ENCODE results near the gene CORO2B.

Gene CORO2B

DNA sequence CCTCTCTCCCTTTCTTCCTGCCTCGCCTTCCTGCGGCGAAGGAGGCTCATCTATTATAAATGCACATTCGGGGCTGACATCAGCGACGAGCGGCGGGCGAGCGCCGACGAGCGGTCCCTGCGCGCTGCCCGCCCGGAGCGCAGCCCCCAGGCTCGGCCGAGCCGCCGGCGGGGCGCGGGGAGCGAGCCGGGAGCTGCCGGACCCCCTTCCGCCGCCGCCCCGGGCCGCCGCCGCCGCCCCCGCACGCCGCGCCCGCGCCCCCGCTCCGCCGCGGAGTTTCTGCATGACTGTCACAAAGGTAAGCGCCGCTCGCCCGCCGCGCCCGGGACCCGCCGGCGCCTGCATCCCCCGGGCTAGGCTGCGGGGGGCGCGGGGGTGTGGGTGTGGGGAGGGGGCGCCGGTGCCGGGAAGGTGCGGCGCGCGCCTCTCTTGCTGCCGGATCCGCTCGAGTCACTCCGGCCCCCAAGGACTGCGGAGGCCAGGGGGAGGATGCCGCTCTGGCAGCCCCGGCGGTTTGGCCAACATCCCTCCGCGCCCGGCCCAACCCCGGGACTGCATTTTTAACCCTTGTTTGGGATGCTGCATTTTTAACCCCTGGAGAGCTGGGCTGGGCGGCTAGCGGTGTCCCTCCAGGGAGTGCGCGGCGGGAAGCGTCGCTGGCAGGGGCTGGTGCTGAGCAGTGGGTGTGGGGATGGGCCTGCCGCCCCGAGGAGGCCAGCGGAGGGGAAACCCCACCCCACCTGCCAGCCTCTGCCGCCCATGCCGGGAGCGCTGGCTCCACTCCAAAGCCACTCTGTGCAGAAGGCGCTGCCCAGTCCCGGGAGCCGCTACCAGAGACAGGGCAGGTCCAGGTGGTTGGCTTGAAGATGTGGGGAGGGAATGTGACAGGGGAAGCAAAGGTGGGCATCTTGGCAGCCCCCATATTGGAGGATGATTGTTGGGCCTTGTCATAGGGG is at the start of gene CORO2B:
Gene CORO2B, plus strand, starts transcription at position 14 of the 956 bp plus-strand sequence. Its CDS starts 270 bp downstream, at position 284.
- DNase-seq (ENCODE audit: low read depth in 2 of 2, low spot score in 1 of 2) = no peak

DNA sequence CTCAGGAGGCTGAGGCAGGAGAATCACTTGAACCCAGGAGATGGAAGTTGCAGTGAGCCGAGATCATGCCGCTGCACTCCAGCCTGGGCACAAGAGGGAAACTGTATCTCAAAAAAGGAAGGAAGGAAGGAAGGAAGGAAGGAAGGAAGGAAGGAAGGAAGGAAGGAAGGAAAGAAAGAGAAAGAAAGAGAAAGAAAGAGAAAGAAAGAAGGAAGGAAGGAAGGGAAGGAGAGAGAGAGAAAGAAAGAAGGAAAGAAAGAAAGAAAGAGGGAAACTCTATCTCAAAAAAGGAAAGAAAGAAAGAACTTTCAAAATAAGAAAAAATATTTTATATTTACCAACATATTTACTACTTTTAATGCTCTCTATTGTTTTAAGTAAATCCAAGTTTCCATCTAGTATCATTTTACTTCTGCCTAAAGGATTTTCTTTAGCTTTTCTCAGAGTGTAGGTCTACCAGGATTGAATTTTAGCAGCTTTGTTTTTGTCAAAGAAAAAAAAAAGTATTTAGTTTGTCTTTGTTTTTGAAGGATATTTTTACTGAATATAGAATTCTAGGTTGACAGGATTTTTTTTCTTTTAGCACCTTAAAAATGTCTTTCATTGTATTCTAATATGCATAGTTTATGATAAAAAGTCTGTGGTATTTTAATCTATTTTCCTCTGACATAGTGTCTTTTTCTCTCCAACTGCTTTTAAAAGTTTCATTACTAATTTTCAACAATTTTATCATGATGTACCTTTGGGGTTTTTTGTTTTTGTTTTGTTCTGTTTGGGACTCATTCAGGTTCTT is 47.2 kb upstream of the CORO2B start:
- DNase-seq (ENCODE audit: low read depth in 2 of 2, low spot score in 1 of 2) = no peak

DNA sequence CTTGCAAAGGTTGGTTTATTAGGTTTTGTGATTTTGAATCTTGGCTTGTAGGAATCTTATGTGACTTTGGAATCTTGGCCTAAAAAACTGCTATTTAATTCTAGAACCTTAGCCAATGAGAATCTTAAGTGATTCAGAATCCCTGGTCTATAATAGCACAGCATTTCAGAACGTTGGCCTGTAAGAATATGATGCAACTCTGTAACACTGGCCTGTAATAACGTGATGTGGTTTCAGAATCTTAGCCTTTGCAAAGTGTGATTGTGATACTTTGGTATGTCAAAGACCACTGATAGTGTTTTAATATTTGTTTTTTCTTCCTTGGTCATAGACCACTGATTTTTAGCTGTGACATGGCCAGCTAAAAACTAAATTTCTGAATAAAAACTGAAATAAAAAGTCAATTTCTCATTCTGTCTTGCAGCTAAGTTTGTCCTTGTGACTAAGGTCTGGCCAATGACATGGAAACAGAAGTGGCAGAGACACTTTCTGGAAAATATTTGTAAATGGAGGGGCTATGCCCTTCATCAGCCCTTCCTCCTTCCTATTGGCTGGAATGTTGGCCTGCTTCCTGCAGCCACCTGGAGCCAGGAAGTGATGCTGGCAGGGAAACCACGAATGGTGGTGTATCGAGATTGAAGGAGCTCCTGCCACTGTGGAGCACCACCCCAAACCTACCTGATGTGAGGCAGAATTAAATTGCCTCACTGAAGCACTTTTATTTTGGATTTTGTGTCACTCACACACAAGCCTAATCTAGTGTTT is 42.3 kb upstream of the CORO2B start:
- no peak for DNase-seq (ENCODE audit: low read depth in 2 of 2, low spot score in 1 of 2)

DNA sequence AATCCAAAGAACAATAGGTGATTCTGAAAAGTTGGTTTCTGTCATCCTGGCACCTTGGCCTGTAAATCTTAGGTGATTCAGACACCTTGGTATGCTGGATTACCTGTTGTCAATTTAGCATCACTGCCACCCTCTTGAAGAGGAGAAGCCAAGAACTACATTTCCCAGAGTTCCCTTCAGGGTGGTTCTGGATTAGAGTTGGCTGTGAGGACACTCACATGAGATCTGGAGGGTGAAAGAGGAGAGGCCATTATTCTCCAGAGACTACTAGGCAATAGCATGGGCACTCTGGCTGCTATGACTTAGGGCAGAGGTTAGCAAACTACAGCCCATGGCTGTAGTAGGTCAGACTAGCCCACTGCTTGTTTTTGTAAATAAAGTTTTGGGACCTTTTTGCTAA is 41.7 kb upstream of the CORO2B start:
- no peak for DNase-seq (ENCODE audit: low read depth in 2 of 2, low spot score in 1 of 2)

- DNase-seq (ENCODE audit: low read depth in 2 of 2, low spot score in 1 of 2) = no peak
Measured at GRCh38 chr15:68537506-68537905, 41.3 kb upstream of the CORO2B start.

DNA sequence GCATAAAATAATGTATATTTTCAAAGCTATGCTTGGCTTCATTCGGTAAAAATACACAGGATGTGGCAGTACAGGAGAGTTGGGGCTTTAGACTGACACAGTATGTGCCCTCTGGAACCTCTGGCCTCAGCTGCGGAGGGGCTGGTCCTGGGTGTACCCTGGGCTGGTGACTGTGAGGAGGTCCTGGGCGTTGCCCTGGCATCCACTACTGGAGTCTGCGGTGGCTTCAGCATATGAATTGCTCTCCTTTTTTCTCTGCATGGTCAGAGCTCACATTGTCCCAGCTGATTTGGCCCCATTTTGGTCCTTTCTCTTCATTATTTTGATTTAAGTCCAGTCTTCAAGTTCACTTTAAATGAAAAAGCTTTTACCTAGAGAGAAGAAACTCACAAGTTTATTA is 40.5 kb upstream of the CORO2B start:
- no peak for DNase-seq (ENCODE audit: low read depth in 2 of 2, low spot score in 1 of 2)

GRCh38 chr15:68541743-68542142 is 37.0 kb upstream of the CORO2B start:
- no peak for DNase-seq (ENCODE audit: low read depth in 2 of 2, low spot score in 1 of 2)

DNA sequence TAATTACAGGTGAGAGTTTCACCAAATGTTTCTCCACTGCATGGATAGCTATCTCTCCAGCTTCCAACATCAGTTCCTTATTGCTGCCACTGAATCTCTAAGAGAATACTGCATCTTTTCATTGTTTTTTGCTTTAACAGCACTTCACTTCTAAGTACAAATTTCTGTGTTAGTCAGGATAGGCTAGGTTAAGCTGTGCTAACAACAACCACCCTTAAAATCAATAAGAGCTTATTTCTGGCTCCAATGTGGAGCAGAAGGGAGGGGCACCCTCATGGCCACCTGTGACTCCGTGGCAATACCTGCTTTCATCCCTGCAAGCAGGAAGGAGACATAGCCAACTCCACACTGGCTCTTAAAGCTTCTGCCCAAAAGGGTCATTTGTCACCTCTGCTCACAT is 36.4 kb upstream of the CORO2B start:
- DNase-seq (ENCODE audit: low read depth in 2 of 2, low spot score in 1 of 2) = no peak

GRCh38 chr15:68542771-68543164 is 36.0 kb upstream of the CORO2B start:
- no peak for DNase-seq (ENCODE audit: low read depth in 2 of 2, low spot score in 1 of 2)

GRCh38 chr15:68543165-68544008 is 35.4 kb upstream of the CORO2B start:
- DNase-seq (ENCODE audit: low read depth in 2 of 2, low spot score in 1 of 2) = no peak

DNA sequence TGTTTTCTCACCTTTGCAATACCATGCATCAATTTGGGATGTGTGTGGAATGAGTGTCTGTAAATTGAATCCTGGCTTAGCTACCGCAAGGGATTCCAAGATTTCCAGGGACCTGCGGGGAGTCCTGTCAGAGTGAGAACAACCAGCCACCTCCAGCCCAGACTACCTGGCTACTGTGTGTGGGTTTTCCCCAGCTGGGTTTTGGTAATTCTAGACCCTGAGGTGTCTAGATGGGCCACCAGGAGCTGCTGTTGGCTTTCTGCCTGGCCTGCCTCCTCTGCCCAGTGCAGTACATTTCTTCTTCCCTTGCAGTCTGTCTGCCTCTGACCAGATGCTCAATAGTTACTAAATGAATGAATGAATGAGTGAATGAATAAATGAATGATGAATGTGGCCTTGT is 32.5 kb upstream of the CORO2B start:
- no peak for DNase-seq (ENCODE audit: low read depth in 2 of 2, low spot score in 1 of 2)

DNA sequence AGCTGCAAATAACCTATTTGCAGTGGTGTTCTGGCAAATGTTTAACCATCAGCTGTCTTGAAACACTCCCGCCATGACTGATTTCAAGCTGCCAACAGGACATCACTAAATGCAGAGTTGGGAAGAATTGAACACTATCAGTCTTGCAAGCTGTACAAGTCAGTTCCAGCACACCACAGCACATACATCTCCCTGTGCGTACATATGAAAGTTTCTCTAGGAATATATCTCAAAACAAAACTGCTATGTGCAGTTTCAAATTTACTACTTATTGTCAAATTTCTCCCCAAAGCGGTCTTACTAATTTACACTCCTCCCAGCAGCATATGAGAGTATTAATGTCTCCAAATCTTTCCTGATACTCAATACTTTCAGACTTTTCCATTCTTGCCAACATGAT is 30.4 kb upstream of the CORO2B start:
- DNase-seq (ENCODE audit: low read depth in 2 of 2, low spot score in 1 of 2) = no peak

DNA sequence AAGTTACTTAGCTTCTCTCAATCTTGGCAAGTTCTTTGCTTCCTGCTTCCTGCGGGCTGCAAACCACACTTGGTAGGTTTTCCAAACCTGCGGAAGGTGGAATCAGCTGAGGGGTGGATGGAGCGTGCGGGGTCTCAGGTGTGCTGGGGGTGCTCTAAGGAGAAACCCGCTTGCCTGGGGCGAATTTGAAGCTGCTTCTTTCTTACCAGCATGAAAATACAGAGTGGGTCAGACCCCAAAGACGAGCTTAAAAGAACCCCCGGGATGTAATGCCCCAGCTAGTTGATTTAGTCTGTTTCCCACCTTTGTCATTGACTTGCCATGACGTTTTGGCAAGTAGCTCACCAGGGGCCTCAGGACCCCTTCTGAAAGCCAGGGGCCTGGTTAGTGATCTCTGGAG is 28.8 kb upstream of the CORO2B start:
- DNase-seq (ENCODE audit: low read depth in 2 of 2, low spot score in 1 of 2) = no peak

DNA sequence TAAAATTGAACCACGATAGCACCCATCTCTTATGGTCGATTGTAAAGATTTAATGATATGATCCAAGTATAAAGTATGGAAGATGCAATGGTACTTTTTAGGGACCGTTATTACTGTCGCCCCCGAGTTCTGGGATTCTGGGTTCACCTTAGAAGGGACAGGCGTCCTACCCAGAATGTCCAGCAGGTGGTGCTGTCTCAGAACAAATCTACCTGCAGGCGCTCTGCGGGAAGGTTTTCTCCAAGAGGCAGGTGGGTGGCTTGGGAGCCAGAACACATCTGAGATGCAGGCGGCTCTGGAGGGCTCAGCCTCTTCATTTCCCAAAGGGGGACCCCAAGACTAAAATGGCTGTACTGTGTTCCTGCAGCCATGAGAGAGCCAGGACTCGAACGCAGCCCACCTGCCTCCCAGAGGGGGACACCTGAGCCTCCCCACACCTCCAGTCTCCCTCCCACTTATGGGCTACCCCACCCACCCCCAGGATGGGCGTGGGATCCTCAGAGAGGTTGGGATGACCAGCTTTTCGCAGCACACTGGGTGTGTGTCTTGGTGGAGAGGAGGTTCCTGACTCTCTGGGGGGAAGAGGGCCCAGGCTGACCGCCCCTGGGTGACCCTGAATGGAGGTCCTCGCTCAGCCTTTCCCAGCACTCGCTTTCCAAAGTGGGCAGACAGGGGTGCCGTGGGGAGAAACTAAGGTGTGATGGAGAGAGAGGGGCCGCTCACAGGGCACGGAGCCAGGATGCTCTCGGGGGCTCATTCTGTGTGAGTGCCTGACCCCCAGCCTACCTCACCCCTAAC is 28.1 kb upstream of the CORO2B start:
- peak; percentile 46 to 53 for DNase-seq (ENCODE audit: low read depth in 2 of 2, low spot score in 1 of 2)

DNA sequence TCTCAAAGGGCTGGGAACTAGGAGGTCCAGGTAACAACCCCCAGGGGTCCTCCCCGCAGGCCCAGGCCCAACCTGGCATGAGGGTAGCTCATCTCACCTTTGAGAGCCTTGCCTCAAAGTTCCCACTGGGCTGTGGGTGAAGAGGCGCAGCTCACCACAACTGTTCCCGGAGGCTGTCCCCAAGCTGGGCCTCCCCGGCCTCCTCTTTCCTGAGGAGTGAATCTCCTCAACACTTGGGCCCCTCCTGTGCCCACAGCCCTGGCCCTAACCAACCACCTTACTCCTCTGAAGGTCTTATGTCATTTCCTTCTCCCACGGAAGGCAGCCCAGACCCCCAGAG is 27.5 kb upstream of the CORO2B start:
- DNase-seq (ENCODE audit: low read depth in 2 of 2, low spot score in 1 of 2) = no peak

DNA sequence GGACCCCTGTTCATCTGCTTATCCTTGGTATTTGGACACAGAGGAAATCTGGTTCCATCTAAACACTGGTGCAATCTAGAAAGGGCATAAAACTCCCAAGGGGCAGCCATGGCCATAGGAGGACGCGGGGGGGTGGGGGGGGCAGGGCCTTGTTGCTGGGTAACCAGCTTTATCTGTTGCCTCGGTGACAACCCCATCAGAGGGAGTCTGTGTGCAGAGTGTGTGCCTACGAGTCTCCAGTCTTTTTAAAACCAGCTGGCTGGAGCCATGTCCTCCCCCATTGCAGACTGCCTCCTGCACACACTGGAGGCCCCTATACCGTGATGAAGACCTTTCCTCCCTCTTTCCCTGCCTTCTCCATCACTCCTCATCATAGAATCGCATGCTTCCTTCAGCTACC is 26.4 kb upstream of the CORO2B start:
- no peak for DNase-seq (ENCODE audit: low read depth in 2 of 2, low spot score in 1 of 2)

DNA sequence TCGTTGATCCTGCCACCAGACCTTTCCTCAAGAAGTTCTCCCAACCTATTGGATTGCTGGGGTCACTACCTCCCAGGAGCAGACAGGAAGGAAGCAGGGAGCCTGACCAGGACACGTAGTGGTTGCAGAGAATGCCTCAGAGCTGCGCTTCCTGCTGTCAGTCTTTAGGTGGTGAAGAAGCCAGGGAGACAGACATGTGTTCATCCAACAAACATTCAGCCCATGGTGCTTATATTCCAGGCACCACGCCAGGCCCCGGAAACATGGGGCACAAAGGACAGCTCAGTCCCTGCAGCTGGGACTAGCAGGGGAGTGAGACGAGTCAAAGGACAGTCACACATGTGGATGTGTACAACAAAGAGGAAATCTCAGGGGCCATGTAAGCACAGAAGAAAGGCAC is 26.0 kb upstream of the CORO2B start:
- no peak for DNase-seq (ENCODE audit: low read depth in 2 of 2, low spot score in 1 of 2)

DNA sequence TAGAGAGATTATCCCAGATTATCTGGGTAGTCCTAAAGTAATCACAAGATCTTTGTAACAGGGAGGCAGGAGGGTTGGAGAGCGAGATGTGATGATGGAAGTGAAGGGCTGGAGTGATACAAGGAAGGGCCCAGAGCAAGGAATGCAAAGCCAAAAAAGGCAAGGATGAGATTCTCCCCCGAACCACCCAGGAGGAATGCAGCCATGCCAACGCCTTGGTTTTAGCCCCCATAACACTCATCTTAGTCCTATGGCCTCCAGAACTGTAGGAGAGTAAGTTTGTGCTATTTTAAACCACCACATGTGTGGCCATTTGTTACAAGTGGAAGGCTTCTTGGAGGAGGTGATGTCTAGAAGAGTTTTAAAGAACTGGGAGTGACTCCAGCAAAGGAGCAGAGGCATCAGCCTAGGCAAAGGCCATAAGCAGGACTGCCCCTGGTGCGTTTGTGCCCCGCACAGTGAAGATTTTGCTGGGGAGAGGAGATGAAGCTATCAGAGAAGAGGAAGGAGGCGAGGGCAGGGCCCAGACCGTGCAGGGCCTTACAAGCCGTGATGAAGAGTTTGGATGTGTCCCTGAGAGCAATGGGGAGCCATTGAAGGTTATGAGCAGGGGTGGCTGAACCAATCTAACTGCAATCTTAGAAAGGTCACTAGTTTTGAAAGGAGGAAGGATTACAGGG is 25.3 kb upstream of the CORO2B start:
- no peak for DNase-seq (ENCODE audit: low read depth in 2 of 2, low spot score in 1 of 2)

- DNase-seq (ENCODE audit: low read depth in 2 of 2, low spot score in 1 of 2) = peak in 1 of 2 donors; percentile 38
Measured at GRCh38 chr15:68553994-68554720, 24.6 kb upstream of the CORO2B start.

Data from stimulated activated CD8-positive, alpha-beta memory T cell treated with anti-CD3 and anti-CD28 coated beads, Interleukin-4, amount 100 ng/mL, for 1 hour (primary cell).